GM12878 (cell line): ENCODE measurements around the gene EP400.

Source experiments
- GABPA ChIP-seq: IDR thresholded peaks from 2 replicates; pipeline ENCODE4 v1.6.1; 2014; ENCODE audit warnings: antibody characterized with exemption, low read depth, mild to moderate bottlenecking, inconsistent platforms
- MYB ChIP-seq: fragments of 150-350 bp; IDR thresholded peaks from 2 replicates; pipeline ENCODE4 v1.6.1; 2014; ENCODE audit warnings: mild to moderate bottlenecking, low read depth, low read length, borderline replicate concordance
- RAD51 ChIP-seq: fragments of 450-650 bp; IDR thresholded peaks from 2 replicates; pipeline ENCODE4 v1.6.1; 2016; ENCODE audit warnings: moderate library complexity, mild to moderate bottlenecking, inconsistent platforms
- TAF1 ChIP-seq: IDR thresholded peaks from 2 replicates; pipeline ENCODE4 v1.6.1; 2011; ENCODE audit warnings: mild to moderate bottlenecking, low read depth, low read length, borderline replicate concordance
- ZBED1 ChIP-seq: IDR thresholded peaks from 2 replicates; pipeline ENCODE4 v1.6.1; 2016; ENCODE audit warnings: borderline replicate concordance
- TF ChIP-seq, protein P1 (sequence below), 3 experiments: IDR thresholded peaks in 2 of 3; conservative IDR thresholded peaks in 1 of 3; 2 replicates each; pipeline ENCODE4 v1.5.1; 2011; ENCODE audit warnings: low read depth in 3 of 3, low read length in 3 of 3, mild to moderate bottlenecking in 3 of 3, control low read depth in 2 of 3, moderate library complexity in 2 of 3, inconsistent platforms in 1 of 3, mixed read lengths in 1 of 3; ENCODE audit not compliant: control insufficient read depth in 2 of 3, insufficient read depth in 1 of 3; ENCODE audit errors: extremely low read depth in 1 of 3

DNA sequence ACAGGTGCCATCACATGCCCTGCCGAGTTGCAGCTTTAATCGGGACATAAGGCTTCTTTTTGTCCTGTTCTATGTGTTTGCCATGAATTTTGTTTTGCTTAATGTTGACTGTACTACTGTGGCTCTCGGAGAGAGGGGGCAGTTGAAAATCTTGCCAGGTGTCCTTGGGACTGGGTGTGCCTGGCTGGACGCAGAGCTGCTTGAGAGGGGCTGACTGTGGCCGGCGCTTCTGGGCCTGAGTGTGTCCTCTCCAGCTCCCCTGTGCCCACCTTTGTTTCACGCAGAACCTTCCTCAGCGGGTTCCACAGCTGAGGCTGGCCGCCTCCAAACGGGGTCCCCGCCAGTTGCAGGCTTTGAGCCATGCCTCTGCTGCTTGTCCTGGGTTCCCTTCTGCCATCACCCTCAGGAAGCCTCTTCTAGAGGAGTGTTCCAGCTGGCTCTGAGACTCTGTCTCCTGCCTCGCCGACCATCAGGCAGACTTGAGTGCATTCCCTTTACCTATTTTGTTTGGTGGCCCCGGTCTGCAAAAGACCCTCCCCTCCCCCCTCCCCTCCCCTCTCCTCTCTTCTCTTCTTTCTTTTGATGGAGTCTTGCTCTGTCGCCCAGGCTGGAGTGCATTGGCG is 144.6 kb downstream of the EP400 start:
- no peak for TF ChIP-seq TAF1
- no peak for TF ChIP-seq MYB
- TF ChIP-seq, protein P1, sequence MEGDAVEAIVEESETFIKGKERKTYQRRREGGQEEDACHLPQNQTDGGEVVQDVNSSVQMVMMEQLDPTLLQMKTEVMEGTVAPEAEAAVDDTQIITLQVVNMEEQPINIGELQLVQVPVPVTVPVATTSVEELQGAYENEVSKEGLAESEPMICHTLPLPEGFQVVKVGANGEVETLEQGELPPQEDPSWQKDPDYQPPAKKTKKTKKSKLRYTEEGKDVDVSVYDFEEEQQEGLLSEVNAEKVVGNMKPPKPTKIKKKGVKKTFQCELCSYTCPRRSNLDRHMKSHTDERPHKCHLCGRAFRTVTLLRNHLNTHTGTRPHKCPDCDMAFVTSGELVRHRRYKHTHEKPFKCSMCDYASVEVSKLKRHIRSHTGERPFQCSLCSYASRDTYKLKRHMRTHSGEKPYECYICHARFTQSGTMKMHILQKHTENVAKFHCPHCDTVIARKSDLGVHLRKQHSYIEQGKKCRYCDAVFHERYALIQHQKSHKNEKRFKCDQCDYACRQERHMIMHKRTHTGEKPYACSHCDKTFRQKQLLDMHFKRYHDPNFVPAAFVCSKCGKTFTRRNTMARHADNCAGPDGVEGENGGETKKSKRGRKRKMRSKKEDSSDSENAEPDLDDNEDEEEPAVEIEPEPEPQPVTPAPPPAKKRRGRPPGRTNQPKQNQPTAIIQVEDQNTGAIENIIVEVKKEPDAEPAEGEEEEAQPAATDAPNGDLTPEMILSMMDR (IDR thresholded peaks at IDR 0.05 in 2 of 3, conservative IDR thresholded peaks at IDR 0.05 in 1 of 3; ENCODE audit: control insufficient read depth in 2 of 3, extremely low read depth in 1 of 3, insufficient read depth in 1 of 3, low read depth in 3 of 3, low read length in 3 of 3), result no peak
- no peak for TF ChIP-seq GABPA
- TF ChIP-seq ZBED1, result no peak
- no peak for TF ChIP-seq RAD51
